Large intestine (tissue), 3 donors: Measurements from ENCODE around the gene PGM3. TPM values are rescaled to one million over a fixed set of nuclear protein-coding genes. Genes with fewer than 3 reads are reported as not detected.

Source experiments
- DNase-seq, 2 donors: peaks; one replicate each; pipeline versions ENCODE4 v3.0.0 to v3.0.0-alpha.2; 2013
- H3K27ac ChIP-seq: one replicate; pipeline ENCODE4 v1.5.1; 2013; ENCODE audit warnings: low read length
- H3K27me3 ChIP-seq: 2 replicates; pipeline ENCODE4 v1.6.1; 2013; ENCODE audit warnings: low read length; ENCODE audit not compliant: control insufficient read depth, insufficient read depth
- H3K36me3 ChIP-seq: 2 replicates; pipeline ENCODE4 v1.6.1; 2013; ENCODE audit warnings: low read length; ENCODE audit not compliant: control insufficient read depth, insufficient read depth
- H3K4me1 ChIP-seq: one replicate; pipeline ENCODE4 v1.6.1; 2013; ENCODE audit warnings: low read length; ENCODE audit not compliant: control insufficient read depth, insufficient read depth
- H3K4me3 ChIP-seq: one replicate; pipeline ENCODE4 v1.5.1; 2013; ENCODE audit warnings: low read length
- H3K9me3 ChIP-seq: one replicate; pipeline ENCODE4 v1.6.1; 2013; ENCODE audit warnings: mild to moderate bottlenecking, low read depth, low read length, moderate library complexity; ENCODE audit not compliant: control insufficient read depth
- WGBS: methylation state at CpG from one replicate; pipeline ENCODE4 v1.1.5; 2013; ENCODE audit warnings: low lambda C conversion rate; ENCODE audit not compliant: insufficient coverage; 5-methylcytosine and 5-hydroxymethylcytosine counted together
- polyA plus RNA-seq: library from polyadenylated mRNA; unstranded; fragments of 120-200 nt; gene quantifications from one replicate; pipeline ENCODE4 v1.2.1, GENCODE V29; 2013

PGM3 gene
- polyA plus RNA-seq, 1 donor, result 71.6 TPM

DNA sequence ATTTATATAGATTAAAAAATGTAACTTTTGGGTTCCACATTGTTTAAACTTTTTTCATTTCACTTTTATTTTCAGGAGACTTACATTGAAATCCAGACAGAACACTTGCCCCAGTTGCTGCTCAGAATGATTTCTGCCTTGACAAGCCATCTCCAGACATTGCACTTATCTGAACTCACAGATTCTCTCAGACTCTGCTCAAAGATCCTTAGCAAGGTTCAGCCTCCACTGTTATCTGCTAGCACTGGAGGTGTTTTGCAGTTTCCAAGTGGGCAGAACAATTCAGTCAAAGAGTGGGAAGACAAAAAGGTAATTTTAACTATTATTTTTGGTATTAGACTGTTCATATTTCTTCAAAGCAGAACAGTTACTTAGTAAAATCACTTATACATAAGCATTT is 67.6 kb downstream of the PGM3 start:
- Histone ChIP-seq H3K27me3 (no peaks in the 10 kb centered on the region), H3K4me1 (no peaks in the 10 kb centered on the region), H3K36me3 (peaks cover 56% of the 10 kb centered on the region), H3K9me3 (no peaks in the 10 kb centered on the region), H3K4me3 (no peak overlapping the region), H3K27ac (no peak overlapping the region)
- no peak for DNase-seq

DNA sequence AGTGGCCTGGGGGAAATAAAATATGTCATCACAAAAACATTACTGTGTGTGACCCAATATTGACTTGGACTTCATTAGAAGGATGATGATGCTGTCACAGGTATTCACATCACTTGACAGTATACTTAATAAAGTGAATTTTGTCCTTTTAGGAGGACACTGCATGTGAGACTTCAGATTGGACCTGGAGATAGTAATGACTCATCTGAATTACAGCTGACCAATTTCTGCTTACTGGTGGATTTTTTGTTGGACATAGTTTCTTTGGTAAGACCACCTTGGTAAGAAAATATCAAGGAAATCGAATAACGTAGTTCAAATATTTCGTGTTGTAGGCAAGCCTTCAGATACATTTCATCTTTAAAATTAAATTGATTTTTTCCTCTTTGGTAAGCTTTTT is 68.5 kb downstream of the PGM3 start:
- DNase-seq, result no peak
- H3K4me3 ChIP-seq, result no peak overlapping the region
- WGBS, result 100% methylated on average over 3 of the region's 3 CpGs
- no peak overlapping the region for H3K27ac ChIP-seq
- H3K27me3 ChIP-seq, result no peaks in the 10 kb centered on the region
- H3K36me3 ChIP-seq, result peaks cover 51% of the 10 kb centered on the region
- H3K4me1 ChIP-seq, result no peaks in the 10 kb centered on the region
- H3K9me3 ChIP-seq, result no peaks in the 10 kb centered on the region

DNA sequence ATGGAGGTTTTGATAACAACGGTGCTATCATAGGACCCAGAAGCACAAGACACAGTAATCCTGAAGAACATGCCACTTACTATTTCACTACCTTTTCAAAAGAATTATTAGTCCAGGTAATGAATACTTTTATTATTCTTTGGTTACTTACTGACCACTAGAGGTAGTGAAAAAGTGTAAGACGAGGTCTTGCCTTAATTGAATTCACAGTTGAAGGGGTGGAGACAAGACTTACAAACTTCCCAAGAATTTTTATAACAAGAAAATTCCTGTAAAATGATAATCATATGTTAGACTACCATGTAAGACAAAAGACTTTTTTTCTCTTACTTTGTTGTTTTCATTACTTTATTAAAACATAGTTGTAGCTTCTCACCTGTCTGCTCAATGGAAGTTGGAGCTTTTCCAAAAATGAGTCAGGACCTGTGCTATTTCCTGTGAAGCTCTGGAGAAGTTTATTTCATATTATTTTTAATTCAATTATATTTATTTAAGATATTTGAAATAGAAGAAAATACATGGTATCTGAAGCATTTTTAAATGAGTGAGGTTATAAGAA is 73.2 kb downstream of the PGM3 start:
- H3K4me3 ChIP-seq, result no peak overlapping the region
- H3K27me3 ChIP-seq, result no peaks in the 10 kb centered on the region
- WGBS, result 94% methylated on average over 2 of the region's 2 CpGs
- no peaks in the 10 kb centered on the region for H3K9me3 ChIP-seq
- H3K36me3 ChIP-seq, result peaks cover 22% of the 10 kb centered on the region
- no peaks in the 10 kb centered on the region for H3K4me1 ChIP-seq
- no peak for DNase-seq
- no peak overlapping the region for H3K27ac ChIP-seq

- no peaks in the 10 kb centered on the region for H3K9me3 ChIP-seq
- peaks cover 6% of the 10 kb centered on the region for H3K36me3 ChIP-seq
- no peaks in the 10 kb centered on the region for H3K27me3 ChIP-seq
- WGBS, result no CpG with 5 or more reads among the region's 1 CpG
- no peak overlapping the region for H3K4me3 ChIP-seq
- DNase-seq, result no peak
- H3K4me1 ChIP-seq, result no peaks in the 10 kb centered on the region
- no peak overlapping the region for H3K27ac ChIP-seq
Measured at GRCh38 chr6:83117802-83118201, 75.3 kb downstream of the PGM3 start.

Other genes with a start within 250 kb of the PGM3 start
- 7.8 TPM for gene UBE3D, start 127.4 kb downstream of the PGM3 start, polyA plus RNA-seq
- 31.3 TPM for gene DOP1A, start 125.6 kb downstream of the PGM3 start, polyA plus RNA-seq
- gene RWDD2A, start 92 bp upstream of the PGM3 start, polyA plus RNA-seq, result 5.2 TPM
- gene ME1, start 237.8 kb upstream of the PGM3 start, polyA plus RNA-seq, result 11.9 TPM